HEK293 (cell line): Measurements from ENCODE around the gene GNAS.

ENCODE experiments used
- CTCF ChIP-seq: fragments of 450-650 bp; formaldehyde crosslinking; IDR thresholded peaks from 2 replicates; pipeline ENCODE4 v1.5.1; 2016; ENCODE audit warnings: missing biosample characterization, missing genetic modification characterization
- SP2 ChIP-seq: fragments of 450-650 bp; formaldehyde crosslinking; IDR thresholded peaks from 2 replicates; pipeline ENCODE4 v1.5.1; 2016; ENCODE audit warnings: missing biosample characterization, missing genetic modification characterization
- ZBTB1 ChIP-seq: fragments of 450-650 bp; formaldehyde crosslinking; IDR thresholded peaks from 2 replicates; pipeline ENCODE4 v1.5.1; 2016; ENCODE audit warnings: missing biosample characterization, missing genetic modification characterization
- ZBTB8A ChIP-seq: fragments of 450-650 bp; formaldehyde crosslinking; IDR thresholded peaks from 2 replicates; pipeline ENCODE4 v1.5.1; 2016; ENCODE audit warnings: missing biosample characterization, missing genetic modification characterization
- ZNF324 ChIP-seq: fragments of 450-650 bp; formaldehyde crosslinking; IDR thresholded peaks from 2 replicates; pipeline ENCODE4 v1.5.1; 2016; ENCODE audit warnings: missing biosample characterization, missing genetic modification characterization
- ZNF510 ChIP-seq: fragments of 450-650 bp; formaldehyde crosslinking; IDR thresholded peaks from 2 replicates; pipeline ENCODE4 v1.5.1; 2018; ENCODE audit warnings: mild to moderate bottlenecking, missing genetic modification characterization, missing biosample characterization; ENCODE audit not compliant: insufficient replicate concordance
- ZNF600 ChIP-seq: fragments of 450-650 bp; formaldehyde crosslinking; IDR thresholded peaks from 2 replicates; pipeline ENCODE4 v1.5.1; 2016; ENCODE audit warnings: missing biosample characterization, missing genetic modification characterization

- no peak for TF ChIP-seq SP2 (tag by site-specific recombination)
- no peak for TF ChIP-seq ZBTB1 (tag by site-specific recombination)
- no peak for TF ChIP-seq CTCF
- TF ChIP-seq ZNF510 = no peak
- no peak for TF ChIP-seq ZNF600 (tag by site-specific recombination)
- TF ChIP-seq ZNF324 (tag by site-specific recombination) = no peak
- TF ChIP-seq ZBTB8A (tag by site-specific recombination) = no peak
Measured at GRCh38 chr20:58854638-58855471, 2.3 kb downstream of the GNAS start.
